BJ (cell line): ENCODE results near the gene CDKN2B. TPM values are rescaled to one million over a fixed set of nuclear protein-coding genes. Genes with fewer than 3 reads are reported as not detected.
A peak's percentile ranks its signal among the peaks of the same experiment; 100 is the strongest.

Experiments
- CTCF ChIA-PET: fragments of 350-600 bp; formaldehyde crosslinking; extraction: SDS; loops from one replicate; lab custom pipeline; 2021; ENCODE audit warnings: antibody characterized with exemption, inconsistent platforms; lab: Yijun Ruan, JAX
- POLR2A ChIA-PET: fragments of 300-600 bp; sonication (Branson Sonifier 250); formaldehyde crosslinking; extraction: SDS; loops from one replicate; lab custom pipeline; 2021; ENCODE audit warnings: antibody characterized with exemption; lab: Charles Lee
- DNase-seq: peaks from one replicate; pipeline ENCODE4 v3.0.0-alpha.2; 2011; ENCODE audit warnings: low read depth
- H3K27me3 ChIP-seq: 2 replicates; pipeline ENCODE4 v1.6.0; 2011; ENCODE audit warnings: low read length; ENCODE audit not compliant: control insufficient read depth, insufficient read depth
- H3K36me3 ChIP-seq: 2 replicates; pipeline ENCODE4 v1.5.1; 2011; ENCODE audit warnings: low read length; ENCODE audit not compliant: control insufficient read depth, insufficient read depth
- H3K4me3 ChIP-seq: 2 replicates; pipeline ENCODE4 v1.5.1; 2011; ENCODE audit warnings: low read depth, mild to moderate bottlenecking, control low read depth, low read length
- CTCF ChIP-seq: IDR thresholded peaks from 2 replicates; pipeline ENCODE4 v1.5.1; 2011; ENCODE audit warnings: low read depth, mild to moderate bottlenecking, control low read depth, inconsistent platforms, low read length, moderate library complexity; ENCODE audit not compliant: insufficient read depth
- polyA plus RNA-seq: library from polyadenylated mRNA; depleted of rRNA; stranded (reverse); fragments of >200 nt; gene quantifications from 2 replicates; pipeline ENCODE4 v1.2.3, GENCODE V29; 2011

The CDKN2B gene
- polyA plus RNA-seq, 1 experiment, result 5.2 TPM

GRCh38 chr9:22005021-22005701, 3.9 kb downstream of the CDKN2B start:
- no peaks in the 10 kb centered on the region for H3K36me3 ChIP-seq
- H3K27me3 ChIP-seq, result no peaks in the 10 kb centered on the region
- H3K4me3 ChIP-seq, result peak overlapping the region; percentile 41; the same call in 1 of the 2 replicates
- POLR2A ChIA-PET, result no interaction called here
- DNase-seq, result no peak
- CTCF ChIA-PET, result no interaction called here
- no peak for TF ChIP-seq CTCF

GRCh38 chr9:22002038-22002437, 7.1 kb downstream of the CDKN2B start:
- Histone ChIP-seq H3K36me3 (no peaks in the 10 kb centered on the region), H3K27me3 (no peaks in the 10 kb centered on the region), H3K4me3 (no peak overlapping the region)
- ChIA-PET CTCF (interaction anchor here (1.3 to 1.5 kb wide), 2 partner anchors 118 to 188 kb away, joined by 4 to 5 read pairs; no protein-coding TSS in a partner anchor), POLR2A (no interaction called here)
- no peak for TF ChIP-seq CTCF
- DNase-seq, result no peak

GRCh38 chr9:21998026-21998425, 11.1 kb downstream of the CDKN2B start:
- ChIA-PET CTCF (interaction anchor here (1.0 to 1.4 kb wide), 2 partner anchors 11 kb away, joined by 3 to 12 read pairs; partner anchors contain the start of gene CDKN2B), POLR2A (no interaction called here)
- H3K4me3 ChIP-seq, result no peak overlapping the region
- no peaks in the 10 kb centered on the region for H3K36me3 ChIP-seq
- TF ChIP-seq CTCF, result no peak
- no peaks in the 10 kb centered on the region for H3K27me3 ChIP-seq
- no peak for DNase-seq

GRCh38 chr9:21997480-21997879, 11.6 kb downstream of the CDKN2B start:
- no peak for DNase-seq
- TF ChIP-seq CTCF, result no peak
- CTCF ChIA-PET, result interaction anchor here (1.4 kb wide), 1 partner anchor 11 kb away, joined by 12 read pairs; the partner anchor contains the start of gene CDKN2B
- no peak overlapping the region for H3K4me3 ChIP-seq
- no peaks in the 10 kb centered on the region for H3K36me3 ChIP-seq
- no peaks in the 10 kb centered on the region for H3K27me3 ChIP-seq
- POLR2A ChIA-PET, result no interaction called here

- Histone ChIP-seq H3K36me3 (no peaks in the 10 kb centered on the region), H3K27me3 (no peaks in the 10 kb centered on the region), H3K4me3 (no peak overlapping the region)
- no peak for TF ChIP-seq CTCF
- ChIA-PET POLR2A (no interaction called here), CTCF (interaction anchor here (0.8 to 1.4 kb wide), 3 partner anchors 12 to 163 kb away, joined by 4 to 12 read pairs (median 4); partner anchors contain the start of gene CDKN2B)
- DNase-seq, result no peak
Observed at GRCh38 chr9:21996858-21997257, 12.2 kb downstream of the CDKN2B start.
